T-helper 2 cell (primary cell): Measurements from ENCODE around the gene HSP90AB1.
A peak's percentile ranks its signal among the peaks of the same experiment; 100 is the strongest.

Experiments used
- DNase-seq, 5 experiments: peaks; one replicate each; pipeline versions ENCODE4 v3.0.0 to v3.0.0-alpha.2; 2012 to 2022

HSP90AB1 gene

GRCh38 chr6:44269178-44269920 is 22.4 kb downstream of the HSP90AB1 start:
- DNase-seq = no peak

GRCh38 chr6:44269921-44270525 is 23.1 kb downstream of the HSP90AB1 start, which contains the start of gene TMEM151B:
TSS of gene TMEM151B (plus strand) at chr6:44270450. CDS start at chr6:44270743, 293 bp downstream.
- no peak for DNase-seq

- no peak for DNase-seq
Observed at GRCh38 chr6:44270526-44271405, 23.9 kb downstream of the HSP90AB1 start.

GRCh38 chr6:44271406-44271723 is 24.5 kb downstream of the HSP90AB1 start:
- no peak for DNase-seq

GRCh38 chr6:44271914-44272313 is 25.0 kb downstream of the HSP90AB1 start:
- no peak for DNase-seq

GRCh38 chr6:44272529-44272928 is 25.6 kb downstream of the HSP90AB1 start:
- no peak for DNase-seq

- no peak for DNase-seq
Observed at GRCh38 chr6:44272999-44273566, 26.2 kb downstream of the HSP90AB1 start.

GRCh38 chr6:44273617-44274016 is 26.7 kb downstream of the HSP90AB1 start:
- DNase-seq = no peak

- no peak for DNase-seq
Observed at GRCh38 chr6:44275271-44275748, 28.4 kb downstream of the HSP90AB1 start.

GRCh38 chr6:44275749-44276648 is 29.1 kb downstream of the HSP90AB1 start:
- peak in 1 of 5 experiments; percentile 45 for DNase-seq

- DNase-seq = no peak
Observed at GRCh38 chr6:44276667-44277640, 30.1 kb downstream of the HSP90AB1 start.

- DNase-seq = no peak
Observed at GRCh38 chr6:44277763-44278162, 30.9 kb downstream of the HSP90AB1 start.

GRCh38 chr6:44278315-44278714 is 31.4 kb downstream of the HSP90AB1 start:
- DNase-seq = no peak

- DNase-seq = no peak
Observed at GRCh38 chr6:44278774-44279697, 32.1 kb downstream of the HSP90AB1 start.

GRCh38 chr6:44284121-44284520 is 37.2 kb downstream of the HSP90AB1 start:
- no peak for DNase-seq

- no peak for DNase-seq
Observed at GRCh38 chr6:44284867-44285266, 38.0 kb downstream of the HSP90AB1 start.

- no peak for DNase-seq
Observed at GRCh38 chr6:44285552-44286284, 38.8 kb downstream of the HSP90AB1 start.

- DNase-seq = no peak
Observed at GRCh38 chr6:44286285-44286565, 39.3 kb downstream of the HSP90AB1 start.

GRCh38 chr6:44286747-44287146 is 39.8 kb downstream of the HSP90AB1 start:
- DNase-seq = no peak
